Hepatocyte (in vitro differentiated cells): Measurements from ENCODE around the gene MAMSTR.

ENCODE experiments used
- CTCF ChIP-seq: fragments of 200-600 bp; sonication (generic); IDR thresholded peaks from 2 replicates; pipeline ENCODE4 v1.5.1; 2016; ENCODE audit warnings: antibody characterized with exemption, mild to moderate bottlenecking; ENCODE audit not compliant: poor library complexity
- EZH2 ChIP-seq: fragments of 200-600 bp; sonication (generic); IDR thresholded peaks from 2 replicates; pipeline ENCODE4 v1.6.1; 2016; ENCODE audit warnings: antibody characterized with exemption, mild to moderate bottlenecking, borderline replicate concordance
- EZH2phosphoT487 ChIP-seq: fragments of 200-600 bp; sonication (generic); IDR thresholded peaks from one replicate; pipeline ENCODE4 v1.6.1; 2018; ENCODE audit warnings: antibody characterized with exemption, mild to moderate bottlenecking, low read depth, moderate library complexity; ENCODE audit not compliant: unreplicated experiment, severe bottlenecking

- TF ChIP-seq CTCF = no peak
- no peak for TF ChIP-seq EZH2
- no peak for TF ChIP-seq EZH2phosphoT487
Measured at GRCh38 chr19:48702701-48703100, 16.8 kb downstream of the MAMSTR start.
